Mesodermal cell (in vitro differentiated cells): ENCODE measurements around the gene DYNC1I2. TPM values are rescaled to one million over a fixed set of nuclear protein-coding genes. Genes with fewer than 3 reads are reported as not detected.
A peak's percentile ranks its signal among the peaks of the same experiment; 100 is the strongest.

ENCODE experiments used
- H3K27ac ChIP-seq: 2 replicates; pipeline ENCODE4 v1.7.0; 2013; ENCODE audit warnings: mild to moderate bottlenecking, low read depth, low read length, moderate library complexity; ENCODE audit not compliant: severe bottlenecking
- H3K36me3 ChIP-seq: 2 replicates; pipeline ENCODE4 v1.7.1; 2013; ENCODE audit warnings: mild to moderate bottlenecking, low read length, moderate library complexity; ENCODE audit not compliant: control insufficient read depth, insufficient read depth
- H3K4me1 ChIP-seq: one replicate; pipeline ENCODE4 v1.7.1; 2013; ENCODE audit warnings: mild to moderate bottlenecking, low read length; ENCODE audit not compliant: insufficient read depth, control insufficient read depth, poor library complexity, severe bottlenecking
- H3K4me3 ChIP-seq: 2 replicates; pipeline ENCODE4 v1.7.0; 2013; ENCODE audit warnings: low read length, control low read depth, mild to moderate bottlenecking; ENCODE audit not compliant: insufficient read depth, poor library complexity, severe bottlenecking; ENCODE audit errors: extremely low read depth
- H3K9me3 ChIP-seq: 2 replicates; pipeline ENCODE4 v1.7.1; 2013; ENCODE audit warnings: mild to moderate bottlenecking, low read length, moderate library complexity; ENCODE audit not compliant: control insufficient read depth
- WGBS, 2 experiments: methylation state at CpG; one replicate each; pipeline ENCODE4 v1.1.5; 2013; ENCODE audit warnings: missing lambda C conversion rate in 2 of 2; ENCODE audit not compliant: insufficient coverage in 2 of 2; 5-methylcytosine and 5-hydroxymethylcytosine counted together
- polyA plus RNA-seq, 2 experiments: library from polyadenylated mRNA; stranded (reverse); fragments of 50-300 nt; gene quantifications; one replicate each; pipeline ENCODE4 v1.2.3, GENCODE V29; 2013

Gene DYNC1I2
- 142 TPM for polyA plus RNA-seq (2013, experiment 1 of 2)
- 154 TPM for polyA plus RNA-seq (2013, experiment 2 of 2)

DNA sequence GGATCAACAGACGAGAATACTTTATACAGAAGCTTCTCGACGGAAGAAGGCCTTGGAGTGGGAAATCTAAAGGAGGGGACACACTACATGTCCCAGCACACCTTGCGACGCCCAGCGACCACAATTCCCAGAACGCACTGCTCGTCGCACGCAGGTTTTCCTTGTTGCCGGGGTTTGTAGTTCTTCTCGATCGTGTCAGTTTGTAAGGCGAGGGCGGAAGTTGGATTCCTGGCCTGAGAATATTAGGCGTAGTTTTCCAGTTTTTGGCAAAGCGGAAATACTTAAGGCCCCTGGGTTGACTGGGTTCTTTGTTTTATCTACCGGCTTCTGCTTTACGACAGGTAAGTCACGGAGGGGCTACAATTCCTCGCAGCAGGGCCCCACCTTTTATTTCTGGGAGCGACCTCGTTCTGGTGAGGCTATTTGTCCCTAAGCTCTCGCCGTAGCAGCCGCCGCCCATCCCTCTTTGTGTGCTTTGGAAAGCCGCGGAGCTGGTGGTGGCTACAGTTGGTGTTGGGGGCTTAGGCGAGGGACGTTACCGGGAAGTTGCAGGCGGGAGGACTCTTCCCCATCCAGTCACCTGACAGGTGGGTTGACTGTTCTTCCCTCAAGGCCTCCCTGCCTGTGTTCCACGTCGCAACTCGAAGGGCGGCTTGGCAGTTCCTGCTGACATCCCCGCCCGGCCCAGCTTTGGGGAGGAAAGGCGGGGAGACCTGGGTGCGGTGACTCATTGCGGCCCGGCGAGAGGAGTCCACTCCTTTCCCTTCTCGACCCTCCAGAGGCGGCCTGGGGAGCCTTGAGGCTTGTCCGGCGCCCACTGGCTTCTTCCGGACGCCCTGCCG is at the start of gene DYNC1I2:
Gene DYNC1I2 (plus strand): TSS at position 183 of the 842 bp plus-strand sequence. CDS start 2,687 bp downstream, outside the sequence.
- Histone ChIP-seq H3K27ac (peak within 1 kb of the TSS; percentile 80), H3K4me3 (peak within 1 kb of the TSS; percentile 93), H3K4me1 (no peaks in the 10 kb centered on the region), H3K9me3 (no peaks in the 10 kb centered on the region), H3K36me3 (peaks cover 19% of the 10 kb centered on the region)
- WGBS, 2 experiments: 0% methylated on average over 18 to 45 of the region's 51 CpGs

DNA sequence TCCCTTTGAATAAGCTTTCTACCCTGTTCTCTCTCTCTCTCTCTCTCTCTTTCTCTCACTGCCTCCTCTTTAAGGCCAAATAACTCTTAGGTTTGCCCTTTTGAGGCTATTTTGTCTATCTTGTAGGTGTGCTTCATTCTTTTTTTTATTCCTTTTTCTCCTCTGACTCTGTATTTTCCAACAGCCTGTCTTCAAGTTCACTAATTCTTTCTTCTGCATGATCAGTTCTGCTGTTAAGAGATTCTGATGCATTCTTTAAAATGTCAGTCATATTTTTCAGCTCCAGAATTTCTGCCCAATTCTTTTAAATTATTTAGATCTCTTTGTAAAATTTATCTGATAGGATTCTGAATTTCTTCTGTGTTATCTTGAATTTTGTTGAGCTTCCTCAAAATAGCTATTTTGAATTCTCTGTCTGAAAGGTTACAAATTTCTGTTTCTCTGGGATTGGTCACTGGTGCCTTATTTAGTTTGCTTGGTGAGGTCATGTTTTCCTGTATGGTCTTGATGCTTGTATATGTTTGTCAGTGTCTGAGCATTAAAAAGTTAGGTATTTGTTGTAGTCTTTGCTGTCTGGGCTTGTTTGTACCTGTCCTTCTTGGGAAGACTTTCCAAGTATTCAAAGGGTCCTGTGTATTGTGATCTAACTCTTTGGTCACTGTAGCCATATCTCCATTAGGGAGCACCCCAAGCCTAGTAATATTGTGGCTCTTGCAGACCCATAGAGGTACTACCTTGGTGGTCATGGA is 35.4 kb upstream of the DYNC1I2 start:
- Histone ChIP-seq H3K36me3 (no peaks in the 10 kb centered on the region), H3K4me1 (no peaks in the 10 kb centered on the region), H3K4me3 (no peak overlapping the region), H3K27ac (no peak overlapping the region), H3K9me3 (no peaks in the 10 kb centered on the region)

DNA sequence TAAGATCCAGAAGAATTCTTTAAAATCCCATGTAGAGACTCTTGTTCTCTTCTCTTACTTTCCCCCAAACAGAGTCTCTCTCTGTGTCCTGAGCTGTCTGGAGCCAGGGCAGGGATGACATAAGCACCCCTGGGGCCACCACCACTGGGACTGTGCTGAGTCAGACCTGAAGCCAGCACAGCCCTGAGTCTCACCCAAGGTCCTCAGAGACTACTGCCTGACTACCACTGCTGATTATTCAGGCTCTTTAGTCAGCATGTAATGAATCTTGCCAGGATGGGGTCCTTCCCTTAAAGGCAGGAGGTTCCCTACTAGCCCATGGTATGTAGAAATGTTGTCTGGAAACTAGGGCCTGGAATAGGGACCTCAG is 34.9 kb upstream of the DYNC1I2 start:
- no peak overlapping the region for H3K4me3 ChIP-seq
- H3K4me1 ChIP-seq: no peaks in the 10 kb centered on the region
- no peaks in the 10 kb centered on the region for H3K9me3 ChIP-seq
- H3K27ac ChIP-seq: no peak overlapping the region
- no peaks in the 10 kb centered on the region for H3K36me3 ChIP-seq

DNA sequence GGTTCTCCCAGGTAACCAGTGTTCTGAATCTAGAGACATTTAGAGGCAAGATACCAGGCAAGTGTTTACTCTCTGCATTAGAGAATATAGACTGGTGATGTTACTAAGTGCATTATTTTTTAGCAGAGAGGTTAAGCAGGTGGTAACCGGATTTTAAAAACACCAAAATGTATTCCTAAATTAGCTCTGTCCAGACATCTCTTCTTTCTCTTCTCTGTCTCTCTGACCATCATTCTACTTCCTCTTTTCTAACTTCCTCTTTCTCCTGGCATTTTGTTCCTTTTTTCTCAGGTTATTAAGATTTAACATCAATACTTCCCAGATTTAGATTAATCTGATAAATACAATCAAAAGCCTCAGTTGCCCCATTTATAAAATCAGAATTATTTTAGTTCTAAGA is 31.7 kb upstream of the DYNC1I2 start:
- H3K36me3 ChIP-seq: no peaks in the 10 kb centered on the region
- no peaks in the 10 kb centered on the region for H3K4me1 ChIP-seq
- no peak overlapping the region for H3K4me3 ChIP-seq
- no peak overlapping the region for H3K27ac ChIP-seq
- H3K9me3 ChIP-seq: no peaks in the 10 kb centered on the region
- 90% methylated on average over 1 of the region's 1 CpG; no CpG with 5 or more reads in 1 of the 2 experiments for WGBS, 2 experiments

DNA sequence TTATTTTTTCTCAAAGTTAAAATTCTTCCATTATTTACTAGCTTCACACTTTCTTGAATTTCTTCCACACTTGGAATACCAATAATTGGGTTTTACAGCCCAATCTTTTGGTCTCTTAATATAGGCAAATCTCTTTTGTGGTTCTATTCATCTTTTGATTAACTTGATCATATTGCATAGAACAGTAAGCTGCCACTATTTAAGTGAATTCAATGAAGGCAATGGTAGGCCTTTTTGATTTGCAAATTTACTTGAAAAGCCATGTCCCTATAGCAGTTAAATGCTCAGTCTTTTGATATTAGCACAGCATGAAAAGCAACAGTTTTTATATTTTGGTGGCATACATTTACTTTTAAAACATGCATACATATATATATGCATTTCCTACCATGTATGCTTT is 20.2 kb upstream of the DYNC1I2 start:
- H3K9me3 ChIP-seq: no peaks in the 10 kb centered on the region
- no peak overlapping the region for H3K27ac ChIP-seq
- no peaks in the 10 kb centered on the region for H3K36me3 ChIP-seq
- no peaks in the 10 kb centered on the region for H3K4me1 ChIP-seq
- no peak overlapping the region for H3K4me3 ChIP-seq

DNA sequence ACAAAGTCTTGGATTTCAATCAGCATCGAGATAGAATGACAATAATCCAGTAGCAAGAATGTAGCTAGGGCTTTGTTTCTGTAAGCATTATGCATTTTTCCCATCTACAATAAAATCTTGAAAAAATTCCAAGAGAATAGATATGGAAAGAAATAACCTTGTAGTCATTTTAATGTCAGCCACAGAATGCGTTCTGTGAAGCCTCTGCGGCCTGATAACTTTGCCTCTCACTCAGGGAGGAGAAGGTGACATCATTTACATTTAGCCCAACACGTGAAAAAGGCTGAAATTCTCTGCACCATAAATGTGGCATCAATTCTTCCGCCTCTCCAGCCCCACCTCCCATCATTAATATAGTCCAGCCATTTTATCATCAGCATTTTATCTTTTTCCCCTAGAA is 19.1 kb upstream of the DYNC1I2 start:
- Histone ChIP-seq H3K4me3 (no peak overlapping the region), H3K36me3 (no peaks in the 10 kb centered on the region), H3K4me1 (no peaks in the 10 kb centered on the region), H3K9me3 (no peaks in the 10 kb centered on the region), H3K27ac (no peak overlapping the region)
- 78 to 88% methylated on average over 3 of the region's 5 CpGs for WGBS, 2 experiments

DNA sequence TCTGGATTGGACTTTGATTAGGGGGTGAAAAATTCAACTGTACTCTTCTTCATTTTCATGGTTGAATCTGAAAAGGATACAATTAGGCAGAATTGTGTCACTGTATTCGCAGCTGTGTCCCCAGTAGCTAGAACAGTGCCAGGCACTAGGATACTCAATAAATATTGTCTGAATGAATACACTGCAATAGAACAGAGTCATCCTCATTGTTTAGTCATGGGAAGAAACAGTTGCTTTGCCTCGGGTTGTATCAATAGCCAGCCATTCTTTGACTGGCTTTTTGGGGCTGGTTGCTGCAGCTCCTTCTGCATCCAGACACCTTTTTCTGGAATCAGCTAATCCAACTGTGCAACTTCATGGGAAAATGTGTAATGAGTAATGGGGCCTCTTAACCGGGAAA is 18.1 kb upstream of the DYNC1I2 start:
- Histone ChIP-seq H3K9me3 (no peaks in the 10 kb centered on the region), H3K4me3 (no peak overlapping the region), H3K36me3 (no peaks in the 10 kb centered on the region), H3K27ac (no peak overlapping the region), H3K4me1 (no peaks in the 10 kb centered on the region)
- 35 to 71% methylated on average over 1 to 2 of the region's 3 CpGs for WGBS, 2 experiments

DNA sequence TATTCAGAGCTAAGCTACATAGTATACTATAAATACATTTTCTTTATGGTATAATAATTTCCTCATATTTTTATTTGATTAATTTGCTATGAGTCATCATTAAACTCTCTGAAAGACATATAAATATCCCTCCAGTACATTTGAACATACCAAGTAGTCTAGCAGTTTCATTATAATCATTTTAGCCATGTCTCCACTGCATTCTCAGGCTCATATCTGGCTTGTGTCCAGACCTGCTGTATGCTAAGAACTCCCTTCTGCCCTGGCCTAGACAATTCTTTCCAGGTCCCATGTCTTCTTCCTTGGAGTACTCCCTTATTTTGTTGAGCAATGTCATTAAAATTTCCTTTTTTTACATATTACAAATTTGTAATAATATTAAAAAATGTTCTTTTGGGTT is 16.6 kb upstream of the DYNC1I2 start:
- Histone ChIP-seq H3K9me3 (no peaks in the 10 kb centered on the region), H3K4me1 (no peaks in the 10 kb centered on the region), H3K27ac (no peak overlapping the region), H3K4me3 (no peak overlapping the region), H3K36me3 (no peaks in the 10 kb centered on the region)

DNA sequence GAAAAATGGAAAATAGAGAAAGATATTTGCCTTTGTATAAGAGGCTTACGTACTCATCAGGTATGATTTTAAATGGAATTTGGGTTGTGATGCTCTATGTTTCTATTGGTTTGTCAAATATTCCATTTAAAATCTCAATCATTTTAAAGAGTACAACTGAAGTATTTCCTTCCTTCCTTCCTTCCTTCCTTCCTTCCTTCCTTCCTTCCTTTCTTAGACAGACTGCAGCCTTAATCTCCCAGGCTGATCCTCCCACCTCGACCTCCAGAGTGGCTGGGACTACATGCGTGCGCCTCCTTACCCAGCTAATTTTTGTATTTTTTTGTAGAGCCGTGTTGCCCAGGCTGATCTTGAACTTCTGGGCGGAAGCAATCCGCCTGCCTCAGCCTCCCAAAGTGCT is 15.4 kb upstream of the DYNC1I2 start:
- no peak overlapping the region for H3K27ac ChIP-seq
- no peaks in the 10 kb centered on the region for H3K9me3 ChIP-seq
- 82 to 93% methylated on average over 6 of the region's 7 CpGs for WGBS, 2 experiments
- no peak overlapping the region for H3K4me3 ChIP-seq
- H3K4me1 ChIP-seq: no peaks in the 10 kb centered on the region
- H3K36me3 ChIP-seq: no peaks in the 10 kb centered on the region

DNA sequence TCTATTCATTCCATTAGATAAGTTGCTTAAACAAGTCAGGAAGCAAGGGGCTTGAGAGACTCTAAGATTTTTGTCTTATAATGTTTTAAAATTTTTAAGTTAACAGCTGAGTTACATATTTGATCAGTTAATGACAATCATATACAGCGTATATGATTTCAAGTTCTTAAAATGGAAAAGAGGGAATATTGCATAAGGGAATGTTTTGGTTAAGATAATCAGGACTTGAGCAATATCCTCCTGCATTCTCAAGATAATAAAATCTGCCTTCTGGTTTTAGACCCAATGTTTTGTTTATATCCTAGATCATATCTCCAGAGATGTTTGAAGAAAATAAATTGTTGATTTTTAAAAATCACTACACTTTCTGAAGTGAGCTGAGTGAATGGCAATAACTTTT is 13.4 kb upstream of the DYNC1I2 start:
- H3K36me3 ChIP-seq: no peaks in the 10 kb centered on the region
- no peaks in the 10 kb centered on the region for H3K9me3 ChIP-seq
- WGBS, 2 experiments: no CpG with 5 or more reads among the region's 1 CpG
- H3K4me3 ChIP-seq: no peak overlapping the region
- no peaks in the 10 kb centered on the region for H3K4me1 ChIP-seq
- no peak overlapping the region for H3K27ac ChIP-seq

DNA sequence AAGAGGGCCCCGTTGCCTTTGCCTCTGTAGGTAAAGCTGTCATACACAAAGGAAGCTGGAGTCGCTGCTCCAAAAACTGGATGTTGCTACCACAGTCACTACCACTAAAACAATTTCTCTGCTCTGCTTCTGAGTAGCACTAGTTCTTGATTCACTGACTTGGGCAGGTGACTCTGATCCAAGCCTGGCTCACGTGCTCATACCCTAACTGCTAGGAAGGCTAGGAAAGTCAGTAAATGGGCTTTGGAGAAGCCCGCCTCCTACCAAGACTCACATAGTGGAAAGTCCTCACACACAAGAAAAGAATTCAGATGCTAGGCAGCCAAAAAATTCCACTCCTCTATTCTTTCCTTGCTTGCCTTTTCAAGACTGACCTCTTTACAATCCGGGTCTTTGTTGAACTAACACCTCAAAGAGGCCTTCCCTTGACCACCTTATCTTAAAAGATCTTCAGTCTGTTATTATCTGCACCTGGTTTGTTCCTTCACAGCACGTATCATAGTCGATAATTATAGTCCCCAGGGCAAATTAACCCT is 11.4 kb upstream of the DYNC1I2 start:
- Histone ChIP-seq H3K27ac (no peak overlapping the region), H3K4me1 (no peaks in the 10 kb centered on the region)

More for the DNA sequence above, 11.4 kb upstream of the DYNC1I2 start:
- Histone ChIP-seq H3K36me3 (no peaks in the 10 kb centered on the region), H3K4me3 (no peak overlapping the region), H3K9me3 (no peaks in the 10 kb centered on the region)
- WGBS, 2 experiments: 88 to 94% methylated on average over 6 of the region's 7 CpGs
